SIG-M5 treated with dmso at 0.1 percent for 504 hours (cell line): ENCODE data around the gene CXCR6.

Source experiments
- DNase-seq: peaks from one replicate; lab custom pipeline; 2025; ENCODE audit not compliant: unreplicated experiment; lab: John Stamatoyannopoulos, UW

Gene CXCR6

GRCh38 chr3:45921158-45922038 is 21.9 kb upstream of the CXCR6 start:
- no peak for DNase-seq

- DNase-seq = no peak
Measured at GRCh38 chr3:45922039-45922326, 21.3 kb upstream of the CXCR6 start.

DNA sequence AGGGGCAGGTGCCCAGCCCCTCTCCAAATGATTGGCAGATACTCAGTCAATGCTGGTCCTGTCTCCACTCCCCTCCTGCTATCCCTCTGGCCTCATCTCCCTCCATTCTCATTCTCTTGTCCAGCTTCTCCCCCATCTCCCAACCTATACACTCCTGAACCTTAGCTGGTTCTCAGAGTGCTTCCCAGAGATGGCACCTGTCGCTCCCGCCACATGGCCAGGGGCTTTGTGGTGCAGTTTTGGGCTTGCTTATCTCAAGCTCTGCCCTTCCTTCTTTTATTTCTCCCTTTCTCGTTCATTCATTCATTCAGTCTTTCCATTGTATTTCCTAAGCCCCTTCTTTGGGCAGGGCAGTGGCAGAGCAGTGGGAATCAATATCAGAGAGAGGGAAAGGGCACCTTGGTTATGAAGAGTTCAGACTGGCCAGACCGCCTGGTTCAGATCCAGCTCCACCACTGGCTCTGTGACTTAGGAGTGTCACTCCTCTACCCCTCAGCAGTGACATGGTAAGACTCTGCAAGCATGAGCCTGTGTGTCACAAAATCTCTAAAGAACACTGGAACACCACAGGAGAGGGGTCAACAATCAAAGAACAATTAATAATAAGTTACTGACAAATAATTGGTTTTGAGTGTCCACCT is 20.2 kb upstream of the CXCR6 start:
- no peak for DNase-seq

GRCh38 chr3:45923755-45924154 is 19.5 kb upstream of the CXCR6 start:
- DNase-seq = no peak

DNA sequence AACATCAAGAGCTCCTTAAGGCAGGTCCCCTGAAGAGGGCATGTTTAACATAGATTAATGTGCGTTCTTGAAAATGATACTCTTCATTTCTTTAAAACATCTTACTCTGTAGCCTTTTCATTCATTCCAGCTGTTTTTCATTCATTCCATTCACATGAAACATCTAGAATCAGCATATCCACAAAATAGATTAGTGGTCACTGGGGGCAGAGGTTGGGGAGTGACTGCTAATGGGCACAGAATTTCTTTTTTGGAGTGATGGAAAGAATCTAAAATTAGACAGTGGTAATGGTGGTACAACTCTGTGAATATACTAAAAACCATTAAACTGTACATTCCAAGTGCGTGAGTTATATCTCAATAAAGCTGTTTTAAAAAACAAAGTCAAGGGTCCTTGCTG is 15.4 kb upstream of the CXCR6 start:
- no peak for DNase-seq

- peak; percentile 23 for DNase-seq
Measured at GRCh38 chr3:45929042-45929679, 14.1 kb upstream of the CXCR6 start.

DNA sequence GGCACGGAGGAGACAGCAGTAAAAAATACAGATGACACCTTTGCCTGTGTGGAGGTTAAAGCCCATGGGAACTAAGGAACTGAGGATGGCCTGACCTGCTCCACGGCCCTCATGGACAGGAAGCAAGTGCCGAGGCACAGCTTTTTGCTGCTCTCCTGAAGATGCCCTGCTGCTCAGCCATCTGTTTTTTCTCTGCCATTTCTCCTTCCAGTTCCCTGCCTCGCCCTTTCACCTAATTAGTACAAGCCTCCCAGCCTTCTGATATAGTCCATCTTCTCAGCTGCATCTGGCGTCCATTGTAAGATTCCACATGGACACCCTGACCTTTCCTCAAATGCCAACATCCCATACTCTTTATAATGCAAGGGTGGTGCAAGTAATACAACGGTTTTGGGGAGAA is 11.8 kb upstream of the CXCR6 start:
- no peak for DNase-seq

DNA sequence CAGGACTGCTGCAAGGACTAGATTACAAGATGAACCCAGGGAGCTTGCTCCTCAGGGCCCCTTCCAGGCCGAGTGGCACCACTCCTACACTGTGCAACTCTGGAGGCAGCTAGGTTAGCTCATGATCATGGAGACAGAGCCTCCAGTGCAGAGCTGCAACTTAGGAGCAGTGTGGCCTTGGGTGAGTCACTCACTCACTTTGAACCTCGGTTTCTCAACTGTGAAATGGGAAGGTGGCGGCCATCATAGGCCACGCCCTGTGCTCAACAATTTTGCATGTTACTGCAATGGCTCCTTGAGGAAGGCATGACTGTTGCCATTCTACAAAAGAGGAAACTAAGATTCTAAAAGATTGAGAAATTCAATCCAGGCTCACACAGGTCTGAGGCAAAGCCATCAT is 11.2 kb upstream of the CXCR6 start:
- peak; percentile 91 for DNase-seq

GRCh38 chr3:45933591-45933990 is 9.7 kb upstream of the CXCR6 start:
- DNase-seq = no peak

GRCh38 chr3:45936261-45936660 is 7.0 kb upstream of the CXCR6 start:
- no peak for DNase-seq

DNA sequence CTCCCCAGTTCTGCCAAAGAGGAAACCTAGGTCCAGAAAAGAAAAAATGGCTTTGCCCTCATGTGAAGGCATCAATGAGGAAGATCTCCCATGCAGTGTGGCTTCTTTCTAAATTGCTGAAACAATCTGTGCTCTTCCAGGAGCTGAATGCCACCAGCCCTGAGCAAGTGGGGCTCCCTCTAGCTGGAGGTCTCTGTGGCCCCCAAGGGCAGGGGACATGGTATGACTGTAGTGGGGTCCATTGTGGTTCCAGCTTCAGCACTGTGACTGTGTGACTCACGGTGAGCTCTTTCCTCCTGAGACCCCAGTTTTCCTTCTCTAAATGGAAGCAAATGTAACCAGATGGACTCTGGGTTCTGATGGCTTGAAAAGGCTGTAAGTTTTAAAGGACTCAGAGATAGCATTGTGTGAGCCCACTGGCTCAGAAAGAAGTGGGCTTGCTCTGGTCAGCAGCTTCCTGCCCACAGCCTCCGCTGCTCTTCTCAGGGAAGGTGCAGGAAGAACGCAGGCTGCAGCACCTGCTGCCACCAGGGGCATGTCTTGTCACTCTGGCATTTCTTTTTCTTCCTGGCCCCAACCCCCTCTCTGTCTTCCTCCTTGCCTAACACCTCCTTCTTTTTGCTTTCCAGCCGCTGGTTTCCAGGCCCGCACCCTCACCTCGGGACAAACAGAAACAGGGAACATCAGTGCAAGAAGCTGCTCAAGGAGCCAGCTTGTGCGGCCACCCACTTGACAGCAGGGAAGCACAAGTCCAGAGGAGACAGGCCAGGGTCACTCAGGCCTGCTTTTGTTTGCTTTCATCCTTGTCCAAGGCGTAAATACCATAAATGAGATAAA is 5.8 kb upstream of the CXCR6 start:
- no peak for DNase-seq

DNA sequence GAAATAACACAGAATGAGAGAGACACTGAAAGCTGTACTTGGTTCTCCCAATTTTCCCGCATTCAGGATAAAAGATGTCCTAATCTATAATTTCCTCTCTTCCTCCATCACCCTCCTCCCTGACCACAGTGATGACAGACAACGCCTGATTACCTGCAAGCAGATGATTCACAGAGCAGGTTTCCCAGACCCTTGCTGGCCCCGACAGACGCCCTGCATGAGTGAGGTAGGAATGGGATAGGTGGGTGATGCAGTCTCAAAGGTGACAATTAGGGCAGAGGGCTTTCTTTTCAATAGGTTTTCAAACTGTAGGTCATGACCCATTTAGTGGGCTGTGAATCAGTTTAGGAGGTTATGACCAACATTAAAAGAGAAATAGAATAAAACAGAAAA is 5.2 kb upstream of the CXCR6 start:
- DNase-seq = no peak

- DNase-seq = peak; percentile 90
Measured at GRCh38 chr3:45938864-45939263, 4.4 kb upstream of the CXCR6 start.

DNA sequence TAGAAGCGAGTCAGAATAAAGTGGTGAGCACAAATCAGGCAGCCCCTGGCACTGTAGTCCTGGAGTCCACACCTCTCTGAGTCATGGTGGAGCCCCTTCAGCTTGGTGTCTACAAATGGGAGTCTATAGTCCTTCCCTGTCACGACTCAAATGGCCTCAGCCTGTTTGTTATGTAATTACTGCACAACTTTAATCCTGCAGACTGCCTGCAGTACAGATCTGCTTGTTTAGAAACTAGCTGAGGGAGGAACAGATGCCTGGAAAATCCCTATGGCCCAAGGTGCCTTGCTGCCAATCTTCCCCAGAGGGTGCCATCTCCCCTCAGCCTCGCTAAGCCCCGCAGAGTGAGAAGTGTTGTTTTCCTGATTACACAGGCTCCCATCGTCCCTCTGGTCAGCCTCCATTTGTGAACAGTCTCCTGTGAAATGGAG is 3.9 kb upstream of the CXCR6 start:
- DNase-seq = no peak

DNA sequence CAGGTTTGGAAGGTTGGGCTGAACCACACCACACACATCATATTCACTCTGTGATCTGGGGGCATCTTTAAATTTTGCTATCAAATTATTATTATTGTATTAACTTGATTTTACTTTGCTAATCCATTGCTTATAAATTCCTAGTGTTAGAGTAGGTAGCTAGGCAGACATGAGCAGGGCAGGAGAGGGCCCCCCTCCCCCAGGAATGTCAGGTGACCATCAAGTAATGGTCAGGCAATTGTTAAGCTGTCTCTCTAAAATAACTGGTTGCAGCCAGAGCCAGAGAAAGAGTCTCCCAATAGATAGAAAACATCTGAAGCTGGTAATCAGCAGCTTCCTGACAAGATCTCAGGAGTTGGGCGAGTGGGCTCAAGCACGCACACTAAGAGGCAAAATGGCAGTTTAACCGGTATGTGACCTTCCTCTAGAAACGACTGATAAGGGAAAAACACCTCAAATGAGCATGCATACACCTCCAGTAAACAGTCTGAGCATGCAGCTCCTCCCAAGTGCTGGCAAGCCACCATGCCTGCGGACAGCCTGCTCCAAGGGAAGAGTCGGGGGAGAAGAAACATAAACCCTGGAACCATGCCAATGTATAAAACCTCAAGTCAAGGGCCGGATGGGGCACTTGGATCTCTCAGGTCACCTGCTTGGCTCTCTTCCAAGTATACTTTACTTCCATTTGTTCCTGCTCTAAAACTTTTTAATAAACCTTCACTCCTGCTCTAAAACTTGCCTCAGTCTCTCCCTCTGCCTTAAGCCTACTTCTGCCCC is 3.1 kb upstream of the CXCR6 start:
- DNase-seq = no peak

DNA sequence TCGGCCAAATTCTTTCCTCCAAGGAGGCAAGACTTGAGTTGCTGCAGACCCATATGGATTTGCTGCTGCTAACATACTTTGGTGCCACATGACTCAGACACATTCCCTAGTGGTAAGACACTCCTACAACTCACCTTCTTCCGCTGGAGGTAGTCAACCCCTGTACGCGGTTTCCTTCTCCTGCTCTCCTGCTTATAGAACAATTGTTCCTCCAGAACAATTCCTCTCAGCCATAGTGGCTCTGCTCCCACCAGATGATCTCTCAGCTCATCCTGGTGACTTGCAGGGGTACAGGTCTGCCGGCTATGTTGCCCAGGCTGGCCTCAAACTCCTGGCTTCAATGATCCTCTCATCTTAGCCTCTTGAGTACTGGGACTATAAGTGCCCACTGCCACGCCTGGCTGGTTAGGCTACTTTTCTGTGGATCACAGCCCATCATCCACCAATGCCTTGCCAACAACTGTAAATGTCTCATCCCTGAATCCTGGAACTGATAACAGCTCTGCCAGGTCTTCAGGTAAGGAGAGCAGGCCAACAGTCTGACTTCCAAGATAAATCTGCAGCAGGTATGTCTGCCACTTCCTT is 2.4 kb upstream of the CXCR6 start:
- no peak for DNase-seq

GRCh38 chr3:45942051-45942825 is 1.0 kb upstream of the CXCR6 start:
- DNase-seq = no peak

- DNase-seq = no peak
Measured at GRCh38 chr3:45944830-45945620, 1.8 kb downstream of the CXCR6 start.

- no peak for DNase-seq
Measured at GRCh38 chr3:45946307-45946706, 3.0 kb downstream of the CXCR6 start.
